ENCODE measurements around the gene KLF15. TPM values are rescaled to one million over a fixed set of nuclear protein-coding genes. Genes with fewer than 3 reads are reported as not detected.

Gene KLF15
- total and polyA plus RNA-seq, 2 experiments from 2014 or later: 3.5 to 19.8 TPM

DNA sequence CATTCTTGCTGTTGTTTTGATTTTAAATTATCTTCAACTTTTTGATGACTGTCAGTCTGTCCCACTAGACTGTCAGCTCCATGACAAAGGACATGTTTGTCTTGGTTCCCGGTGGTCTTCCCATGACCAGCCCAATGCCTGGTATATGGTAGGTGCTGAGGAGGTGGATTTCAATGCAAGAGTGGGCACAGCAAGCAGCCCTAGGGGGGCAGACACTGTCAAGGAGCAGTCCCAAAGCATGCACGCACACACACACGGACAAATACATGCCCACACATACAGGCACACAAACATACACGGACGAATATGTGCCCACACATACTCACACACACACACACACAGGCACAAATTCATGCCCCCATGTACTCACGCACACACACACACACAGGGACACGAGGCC, 12.0 kb downstream of the KLF15 start:
- Mint-ChIP-seq H3K4me1 (peaks cover 9% of the 10 kb centered on the region), H3K27me3 (ENCODE audit: insufficient read depth, low read depth, poor library complexity) (peaks cover 16% of the 10 kb centered on the region), H3K9me3 (no peaks in the 10 kb centered on the region), H3K4me3 (no peak overlapping the region), H3K36me3 (ENCODE audit: low read depth) (peaks cover 13% of the 10 kb centered on the region; the same call in 2 of the 3 replicates), H3K27ac (no peak overlapping the region)
- DNase-seq (ENCODE audit: low spot score) (no peak), ATAC-seq (no peak)
- H3K79me2 ChIP-seq (replicated peaks; ENCODE audit: insufficient read depth): no peaks in the 10 kb centered on the region
- no peak overlapping the region for H3K4me2 ChIP-seq
- no peaks in the 10 kb centered on the region for H3K36me3 ChIP-seq (ENCODE audit: insufficient read depth)
- TF ChIP-seq CREB1 (CRISPR knock-in tag; IDR thresholded peaks at IDR 0.05; ENCODE audit: low read depth) (no peak), STAT1 (IDR thresholded peaks at IDR 0.05; ENCODE audit: unreplicated experiment) (no peak), NANOG (IDR thresholded peaks at IDR 0.05; ENCODE audit: borderline replicate concordance) (no peak), EZH2phosphoT487 (IDR thresholded peaks at IDR 0.05; ENCODE audit: unreplicated experiment) (no peak)
- TF ChIP-seq, protein P1, sequence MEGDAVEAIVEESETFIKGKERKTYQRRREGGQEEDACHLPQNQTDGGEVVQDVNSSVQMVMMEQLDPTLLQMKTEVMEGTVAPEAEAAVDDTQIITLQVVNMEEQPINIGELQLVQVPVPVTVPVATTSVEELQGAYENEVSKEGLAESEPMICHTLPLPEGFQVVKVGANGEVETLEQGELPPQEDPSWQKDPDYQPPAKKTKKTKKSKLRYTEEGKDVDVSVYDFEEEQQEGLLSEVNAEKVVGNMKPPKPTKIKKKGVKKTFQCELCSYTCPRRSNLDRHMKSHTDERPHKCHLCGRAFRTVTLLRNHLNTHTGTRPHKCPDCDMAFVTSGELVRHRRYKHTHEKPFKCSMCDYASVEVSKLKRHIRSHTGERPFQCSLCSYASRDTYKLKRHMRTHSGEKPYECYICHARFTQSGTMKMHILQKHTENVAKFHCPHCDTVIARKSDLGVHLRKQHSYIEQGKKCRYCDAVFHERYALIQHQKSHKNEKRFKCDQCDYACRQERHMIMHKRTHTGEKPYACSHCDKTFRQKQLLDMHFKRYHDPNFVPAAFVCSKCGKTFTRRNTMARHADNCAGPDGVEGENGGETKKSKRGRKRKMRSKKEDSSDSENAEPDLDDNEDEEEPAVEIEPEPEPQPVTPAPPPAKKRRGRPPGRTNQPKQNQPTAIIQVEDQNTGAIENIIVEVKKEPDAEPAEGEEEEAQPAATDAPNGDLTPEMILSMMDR (conservative IDR thresholded peaks at IDR 0.05; ENCODE audit: low read depth in 2 of 2): no peak
- TF ChIP-seq, protein P2, sequence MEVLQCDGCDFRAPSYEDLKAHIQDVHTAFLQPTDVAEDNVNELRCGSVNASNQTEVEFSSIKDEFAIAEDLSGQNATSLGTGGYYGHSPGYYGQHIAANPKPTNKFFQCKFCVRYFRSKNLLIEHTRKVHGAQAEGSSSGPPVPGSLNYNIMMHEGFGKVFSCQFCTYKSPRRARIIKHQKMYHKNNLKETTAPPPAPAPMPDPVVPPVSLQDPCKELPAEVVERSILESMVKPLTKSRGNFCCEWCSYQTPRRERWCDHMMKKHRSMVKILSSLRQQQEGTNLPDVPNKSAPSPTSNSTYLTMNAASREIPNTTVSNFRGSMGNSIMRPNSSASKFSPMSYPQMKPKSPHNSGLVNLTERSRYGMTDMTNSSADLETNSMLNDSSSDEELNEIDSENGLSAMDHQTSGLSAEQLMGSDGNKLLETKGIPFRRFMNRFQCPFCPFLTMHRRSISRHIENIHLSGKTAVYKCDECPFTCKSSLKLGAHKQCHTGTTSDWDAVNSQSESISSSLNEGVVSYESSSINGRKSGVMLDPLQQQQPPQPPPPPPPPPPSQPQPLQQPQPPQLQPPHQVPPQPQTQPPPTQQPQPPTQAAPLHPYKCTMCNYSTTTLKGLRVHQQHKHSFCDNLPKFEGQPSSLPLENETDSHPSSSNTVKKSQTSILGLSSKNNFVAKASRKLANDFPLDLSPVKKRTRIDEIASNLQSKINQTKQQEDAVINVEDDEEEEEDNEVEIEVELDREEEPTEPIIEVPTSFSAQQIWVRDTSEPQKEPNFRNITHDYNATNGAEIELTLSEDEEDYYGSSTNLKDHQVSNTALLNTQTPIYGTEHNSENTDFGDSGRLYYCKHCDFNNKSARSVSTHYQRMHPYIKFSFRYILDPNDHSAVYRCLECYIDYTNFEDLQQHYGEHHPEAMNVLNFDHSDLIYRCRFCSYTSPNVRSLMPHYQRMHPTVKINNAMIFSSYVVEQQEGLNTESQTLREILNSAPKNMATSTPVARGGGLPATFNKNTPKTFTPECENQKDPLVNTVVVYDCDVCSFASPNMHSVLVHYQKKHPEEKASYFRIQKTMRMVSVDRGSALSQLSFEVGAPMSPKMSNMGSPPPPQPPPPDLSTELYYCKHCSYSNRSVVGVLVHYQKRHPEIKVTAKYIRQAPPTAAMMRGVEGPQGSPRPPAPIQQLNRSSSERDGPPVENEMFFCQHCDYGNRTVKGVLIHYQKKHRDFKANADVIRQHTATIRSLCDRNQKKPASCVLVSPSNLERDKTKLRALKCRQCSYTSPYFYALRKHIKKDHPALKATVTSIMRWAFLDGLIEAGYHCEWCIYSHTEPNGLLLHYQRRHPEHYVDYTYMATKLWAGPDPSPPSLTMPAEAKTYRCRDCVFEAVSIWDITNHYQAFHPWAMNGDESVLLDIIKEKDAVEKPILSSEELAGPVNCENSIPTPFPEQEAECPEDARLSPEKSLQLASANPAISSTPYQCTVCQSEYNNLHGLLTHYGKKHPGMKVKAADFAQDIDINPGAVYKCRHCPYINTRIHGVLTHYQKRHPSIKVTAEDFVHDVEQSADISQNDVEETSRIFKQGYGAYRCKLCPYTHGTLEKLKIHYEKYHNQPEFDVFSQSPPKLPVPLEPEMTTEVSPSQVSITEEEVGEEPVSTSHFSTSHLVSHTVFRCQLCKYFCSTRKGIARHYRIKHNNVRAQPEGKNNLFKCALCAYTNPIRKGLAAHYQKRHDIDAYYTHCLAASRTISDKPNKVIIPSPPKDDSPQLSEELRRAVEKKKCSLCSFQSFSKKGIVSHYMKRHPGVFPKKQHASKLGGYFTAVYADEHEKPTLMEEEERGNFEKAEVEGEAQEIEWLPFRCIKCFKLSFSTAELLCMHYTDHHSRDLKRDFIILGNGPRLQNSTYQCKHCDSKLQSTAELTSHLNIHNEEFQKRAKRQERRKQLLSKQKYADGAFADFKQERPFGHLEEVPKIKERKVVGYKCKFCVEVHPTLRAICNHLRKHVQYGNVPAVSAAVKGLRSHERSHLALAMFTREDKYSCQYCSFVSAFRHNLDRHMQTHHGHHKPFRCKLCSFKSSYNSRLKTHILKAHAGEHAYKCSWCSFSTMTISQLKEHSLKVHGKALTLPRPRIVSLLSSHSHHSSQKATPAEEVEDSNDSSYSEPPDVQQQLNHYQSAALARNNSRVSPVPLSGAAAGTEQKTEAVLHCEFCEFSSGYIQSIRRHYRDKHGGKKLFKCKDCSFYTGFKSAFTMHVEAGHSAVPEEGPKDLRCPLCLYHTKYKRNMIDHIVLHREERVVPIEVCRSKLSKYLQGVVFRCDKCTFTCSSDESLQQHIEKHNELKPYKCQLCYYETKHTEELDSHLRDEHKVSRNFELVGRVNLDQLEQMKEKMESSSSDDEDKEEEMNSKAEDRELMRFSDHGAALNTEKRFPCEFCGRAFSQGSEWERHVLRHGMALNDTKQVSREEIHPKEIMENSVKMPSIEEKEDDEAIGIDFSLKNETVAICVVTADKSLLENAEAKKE (CRISPR knock-in tag; IDR thresholded peaks at IDR 0.05): no peak
- H3F3A ChIP-seq (replicated peaks; ENCODE audit: low read depth): no peaks in the 10 kb centered on the region
- no peaks in the 10 kb centered on the region for H3K27me3 ChIP-seq (ENCODE audit: insufficient read depth)
- H3K4me3 ChIP-seq: no peak overlapping the region
- no peaks in the 10 kb centered on the region for H3K9me2 ChIP-seq (ENCODE audit: insufficient read depth)
- no peaks in the 10 kb centered on the region; the same call in 1 of the 2 replicates for H4K20me1 ChIP-seq (replicated peaks; ENCODE audit: insufficient read depth)
- no peak overlapping the region for H2AFZ ChIP-seq
- H3K4me1 ChIP-seq (ENCODE audit: insufficient read depth): no peaks in the 10 kb centered on the region
- H3K27ac ChIP-seq (ENCODE audit: low read depth): no peak overlapping the region
